ENCODE measurements around the gene DZIP1L.
"Not testable (repeated sequence)": the region's sequence is repeated elsewhere in the genome, so short reads cannot be mapped to it uniquely, and the experiment has no call there.

DZIP1L gene

GRCh38 chr3:138114988-138115971 lies at the start of gene DZIP1L:
Gene DZIP1L, minus strand, starts transcription at chr3:138115608. Its CDS starts 11,637 bp downstream, at chr3:138103971.
- peaks cover 0 to 46% (median 22%) of the 10 kb centered on the region in 4 donors for H3K4me1 ChIP-seq
- TF ChIP-seq CTCF (IDR thresholded peaks at IDR 0.05), result peak; percentile 50 to 59
- intact Hi-C loops (cut with DNase I; ENCODE audit: low total_unique reads), result loop anchor here (5.0 kb wide), 1 partner anchor 72 kb away; the partner anchor contains the start of gene ARMC8

GRCh38 chr3:138165061-138165460 lies 49.7 kb upstream of the DZIP1L start:
- H3K27me3 ChIP-seq, result no peaks in the 10 kb centered on the region
- TF ChIP-seq CTCF (IDR thresholded peaks at IDR 0.05), result no peak
- intact Hi-C loops (cut with DNase I; ENCODE audit: low total_unique reads), result no loop called here
- no peak overlapping the region for H3K4me3 ChIP-seq
- DNase-seq, result no peak
- no peak overlapping the region for H3K27ac ChIP-seq
- H3K36me3 ChIP-seq, result peaks cover 40 to 99% (median 67%) of the 10 kb centered on the region in 3 donors
- H3K4me1 ChIP-seq, result no peaks in the 10 kb centered on the region
- no peaks in the 10 kb centered on the region for H3K9me3 ChIP-seq

More at GRCh38 chr3:138114988-138115971, at the start of gene DZIP1L:
- H3K36me3 ChIP-seq, result peaks cover 0 to 6% (median 0%) of the 10 kb centered on the region in 3 donors
- H3K27ac ChIP-seq, result peak within 1 kb of the TSS; percentile 84 to 92
- no peaks in the 10 kb centered on the region for H3K27me3 ChIP-seq
- no peaks in the 10 kb centered on the region for H3K9me3 ChIP-seq
- DNase-seq, result peak; percentile 67 to 86
- peak within 1 kb of the TSS; percentile 71 to 79 for H3K4me3 ChIP-seq

GRCh38 chr3:138157743-138158142 lies 42.3 kb upstream of the DZIP1L start:
- H3K9me3 ChIP-seq, result no peaks in the 10 kb centered on the region
- DNase-seq, result no peak
- H3K27me3 ChIP-seq, result no peaks in the 10 kb centered on the region
- intact Hi-C loops (cut with DNase I; ENCODE audit: low total_unique reads), result no loop called here
- H3K27ac ChIP-seq, result no peak overlapping the region
- H3K36me3 ChIP-seq, result peaks cover 12 to 27% (median 27%) of the 10 kb centered on the region in 3 donors
- no peak overlapping the region for H3K4me3 ChIP-seq
- H3K4me1 ChIP-seq, result no peaks in the 10 kb centered on the region
- no peak for TF ChIP-seq CTCF (IDR thresholded peaks at IDR 0.05)

- Histone ChIP-seq H3K9me3 (no peaks in the 10 kb centered on the region), H3K4me1 (no peaks in the 10 kb centered on the region), H3K27ac (no peak overlapping the region), H3K27me3 (no peaks in the 10 kb centered on the region), H3K4me3 (no peak overlapping the region), H3K36me3 (no peaks in the 10 kb centered on the region)
- intact Hi-C loops (cut with DNase I; ENCODE audit: low total_unique reads), result no loop called here
- no peak for DNase-seq
- TF ChIP-seq CTCF (IDR thresholded peaks at IDR 0.05), result no peak
These were observed 39.1 kb upstream of the DZIP1L start for GRCh38 chr3:138154534-138154933.

- no peak overlapping the region for H3K4me3 ChIP-seq
- H3K27ac ChIP-seq, result no peak overlapping the region
- H3K36me3 ChIP-seq, result no peaks in the 10 kb centered on the region
- no peak for TF ChIP-seq CTCF (IDR thresholded peaks at IDR 0.05)
- DNase-seq, result no peak
- intact Hi-C loops (cut with DNase I; ENCODE audit: low total_unique reads), result no loop called here
- H3K4me1 ChIP-seq, result no peaks in the 10 kb centered on the region
- H3K27me3 ChIP-seq, result no peaks in the 10 kb centered on the region
- no peaks in the 10 kb centered on the region for H3K9me3 ChIP-seq
These were observed 33.1 kb upstream of the DZIP1L start for GRCh38 chr3:138148503-138148902.

GRCh38 chr3:138142181-138142580 lies 26.8 kb upstream of the DZIP1L start:
- H3K27ac ChIP-seq; H3K4me3 ChIP-seq; DNase-seq; H3K4me1 ChIP-seq; intact Hi-C loops (cut with DNase I; ENCODE audit: low total_unique reads); H3K36me3 ChIP-seq; H3K27me3 ChIP-seq; H3K9me3 ChIP-seq: not testable (repeated sequence)

All from tibial artery (tissue), 4 donors.